HG02943 (cell line): ENCODE results near the gene LEP.

ENCODE experiments used
- ATAC-seq: cut with Tn5 transposase; IDR thresholded peaks from one replicate; pipeline ENCODE4 v1.9.1; 2021; ENCODE audit warnings: mild to moderate bottlenecking, low read depth, moderate library complexity; ENCODE audit not compliant: unreplicated experiment

Gene LEP

DNA sequence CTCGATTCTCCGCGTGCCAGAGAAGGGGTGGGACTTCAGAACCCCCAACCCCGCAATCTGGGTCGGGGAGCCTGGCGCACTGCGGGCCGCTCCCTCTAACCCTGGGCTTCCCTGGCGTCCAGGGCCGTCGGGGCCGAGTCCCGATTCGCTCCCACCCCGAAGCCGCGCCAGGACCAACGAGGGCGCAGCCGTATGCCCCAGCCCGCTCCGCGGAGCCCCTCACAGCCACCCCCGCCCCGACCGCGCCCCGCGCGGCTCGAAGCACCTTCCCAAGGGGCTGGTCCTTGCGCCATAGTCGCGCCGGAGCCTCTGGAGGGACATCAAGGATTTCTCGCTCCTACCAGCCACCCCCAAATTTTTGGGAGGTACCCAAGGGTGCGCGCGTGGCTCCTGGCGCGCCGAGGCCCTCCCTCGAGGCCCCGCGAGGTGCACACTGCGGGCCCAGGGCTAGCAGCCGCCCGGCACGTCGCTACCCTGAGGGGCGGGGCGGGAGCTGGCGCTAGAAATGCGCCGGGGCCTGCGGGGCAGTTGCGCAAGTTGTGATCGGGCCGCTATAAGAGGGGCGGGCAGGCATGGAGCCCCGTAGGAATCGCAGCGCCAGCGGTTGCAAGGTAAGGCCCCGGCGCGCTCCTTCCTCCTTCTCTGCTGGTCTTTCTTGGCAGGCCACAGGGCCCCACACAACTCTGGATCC lies at the start of gene LEP:
Gene LEP, plus strand, starts transcription at position 583 of the 691 bp plus-strand sequence. CDS start 10,741 bp downstream, outside the sequence.
- ATAC-seq: no peak

DNA sequence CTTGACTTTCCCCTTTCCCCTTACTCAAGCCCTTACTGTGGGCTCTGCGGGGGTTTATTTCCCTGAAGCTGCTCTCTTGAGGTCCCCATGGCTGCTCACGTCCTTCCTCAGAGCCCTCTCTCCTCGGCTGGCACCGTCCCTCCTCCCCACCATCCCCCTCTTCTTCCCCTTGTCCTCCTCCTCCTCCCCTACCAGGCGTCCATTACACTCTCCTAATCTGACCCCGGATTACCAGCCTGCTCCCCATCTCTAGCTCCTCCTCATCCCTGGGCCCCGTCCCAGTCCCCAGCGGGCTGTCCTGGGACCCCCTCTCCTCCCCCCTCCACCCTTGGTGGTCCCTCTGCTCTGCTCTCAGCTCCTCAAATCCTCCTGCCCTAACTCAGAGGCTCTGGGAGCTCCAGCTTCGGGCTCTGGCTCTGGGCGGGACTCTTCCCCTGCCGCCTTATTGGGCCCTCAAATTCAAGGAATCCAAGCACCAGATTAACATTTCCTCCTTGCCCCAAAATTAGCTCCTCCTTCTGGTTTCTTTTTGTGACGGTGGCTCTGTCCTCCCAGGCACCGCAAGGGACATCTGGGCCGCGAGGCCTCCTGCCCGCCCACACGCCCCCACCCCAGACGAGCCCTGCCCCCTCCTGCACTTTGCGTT lies 48.5 kb upstream of the LEP start:
- no peak for ATAC-seq

DNA sequence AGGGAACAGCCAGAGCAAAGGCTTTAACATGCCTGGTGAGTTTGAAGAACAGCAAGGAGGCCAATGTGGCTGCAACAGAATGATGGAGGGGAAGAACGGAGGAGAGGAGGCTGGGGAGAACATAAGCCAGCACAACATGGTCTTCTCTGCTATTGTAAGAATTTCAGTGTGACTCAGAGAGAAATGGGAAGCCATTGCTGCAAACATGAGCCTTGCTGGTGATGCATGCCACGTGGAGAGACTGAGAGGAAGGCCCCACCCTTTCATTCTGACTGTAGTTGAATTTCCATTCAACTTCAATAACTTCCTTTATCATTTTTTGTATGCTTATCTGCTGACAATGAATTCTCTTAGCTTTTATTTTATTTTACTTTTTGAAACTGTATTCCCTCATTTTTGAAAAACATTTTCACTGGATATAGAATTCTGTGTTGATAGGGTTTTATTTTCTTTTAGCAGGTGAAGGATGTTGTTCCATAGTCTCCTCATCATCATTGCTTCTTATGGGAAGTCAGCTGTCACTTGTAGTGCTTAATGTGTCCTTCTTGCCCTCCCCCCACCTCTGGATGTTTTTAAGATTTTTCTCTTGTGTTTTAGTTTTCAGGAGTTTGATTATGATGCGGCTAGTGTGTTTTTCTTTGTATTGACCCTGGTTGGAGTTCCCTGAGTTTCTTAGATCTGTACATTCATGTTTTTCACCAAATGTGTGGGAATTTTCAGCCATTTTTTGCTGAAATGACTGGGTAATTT lies 46.4 kb upstream of the LEP start:
- no peak for ATAC-seq

DNA sequence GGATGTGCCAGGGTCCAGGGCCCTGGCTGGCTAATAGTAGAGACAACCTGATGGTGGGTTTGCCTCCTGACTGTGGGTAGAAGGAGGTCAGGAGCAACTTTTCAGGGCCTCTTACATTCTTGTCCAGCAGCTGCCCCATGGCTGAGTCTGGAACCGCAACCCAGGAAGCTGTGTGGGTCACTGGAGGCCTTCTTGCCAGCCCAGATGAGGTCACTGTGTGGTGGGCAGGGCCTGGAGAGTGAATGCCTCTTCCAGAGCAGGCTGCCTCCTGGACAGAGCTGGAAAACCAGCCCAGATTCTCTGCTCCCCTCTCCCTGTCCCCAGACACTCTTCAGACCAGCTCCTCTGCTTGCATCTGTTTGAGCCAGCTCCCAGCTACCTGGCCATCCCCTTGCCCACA lies 43.5 kb upstream of the LEP start:
- no peak for ATAC-seq

DNA sequence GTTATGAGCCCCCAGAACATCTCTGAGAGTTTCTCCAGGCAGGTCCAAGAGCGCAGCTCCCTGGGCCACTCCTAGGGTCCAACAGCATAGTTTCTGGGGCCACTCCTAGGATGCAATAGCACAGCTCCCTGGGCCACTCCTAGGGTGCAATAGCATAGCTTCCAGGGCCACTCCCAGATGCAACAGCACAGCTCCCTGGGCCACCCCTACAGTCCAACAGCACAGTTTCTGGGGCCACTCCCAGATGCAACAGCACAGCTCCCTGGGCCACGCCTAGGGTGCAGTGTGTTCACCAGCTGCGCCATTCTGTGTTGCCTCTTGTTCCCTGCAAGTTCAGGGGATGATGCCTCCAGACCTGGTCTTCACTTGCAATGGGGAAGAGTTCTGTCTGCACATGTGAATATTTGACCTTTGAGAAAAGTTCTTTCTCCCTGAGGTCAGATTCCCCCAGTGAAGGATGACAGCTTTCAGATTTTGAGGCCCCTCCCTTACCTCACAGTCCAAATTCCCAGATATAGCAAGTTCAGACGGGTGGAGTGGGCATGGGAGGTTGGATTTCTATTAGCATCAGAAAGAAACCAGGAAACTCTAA lies 43.0 kb upstream of the LEP start:
- no peak for ATAC-seq

DNA sequence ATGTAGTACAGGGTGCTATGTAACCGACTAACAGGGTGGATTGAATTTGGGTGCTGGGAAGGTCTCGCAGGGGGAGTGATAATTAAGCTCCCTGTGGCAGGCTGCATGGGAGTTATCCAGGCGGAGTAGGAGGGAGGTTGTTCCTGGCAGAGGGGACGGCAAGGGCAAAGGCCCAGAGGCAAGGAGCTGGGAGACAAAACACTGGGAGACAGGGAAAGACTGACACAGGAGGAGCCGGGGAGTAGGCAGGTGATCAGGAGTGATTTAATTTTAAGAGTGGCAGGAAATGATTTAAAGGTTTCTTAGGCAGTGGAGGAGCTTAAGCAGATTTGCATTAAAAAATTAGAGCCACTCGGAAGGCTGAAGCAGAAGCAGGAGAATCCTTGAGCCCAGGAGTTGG lies 40.7 kb upstream of the LEP start:
- no peak for ATAC-seq

DNA sequence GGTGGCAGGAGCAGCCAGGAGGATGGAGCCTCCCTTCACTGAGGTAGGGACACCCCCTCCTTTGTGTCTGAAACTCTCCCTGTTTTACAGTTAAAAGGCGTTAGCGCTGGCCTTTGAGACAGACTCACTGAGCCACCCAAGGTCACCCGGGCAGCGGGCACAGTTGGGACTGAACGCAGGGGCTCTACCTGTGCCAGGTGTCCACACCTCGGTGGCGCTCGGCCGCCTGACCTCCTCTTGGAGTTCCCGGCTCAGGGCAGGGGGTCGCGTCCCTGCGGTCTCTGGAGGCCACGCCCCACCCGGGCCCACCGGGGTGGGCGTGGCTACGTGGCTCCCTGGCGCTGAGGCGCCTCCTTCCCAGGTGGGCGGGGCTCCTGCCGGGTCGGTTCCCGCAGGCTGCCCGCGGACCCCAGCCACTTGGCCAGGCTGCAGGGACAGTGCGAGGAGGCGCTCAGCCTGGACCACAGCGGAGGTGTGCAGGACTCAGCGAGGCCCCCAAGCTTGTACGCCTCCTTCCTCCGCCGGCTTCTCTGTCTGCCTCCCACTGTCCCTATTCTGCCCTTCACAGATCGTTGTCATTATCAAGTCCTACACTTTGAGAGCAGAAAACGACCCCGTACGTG lies 39.9 kb upstream of the LEP start:
- ATAC-seq: no peak

DNA sequence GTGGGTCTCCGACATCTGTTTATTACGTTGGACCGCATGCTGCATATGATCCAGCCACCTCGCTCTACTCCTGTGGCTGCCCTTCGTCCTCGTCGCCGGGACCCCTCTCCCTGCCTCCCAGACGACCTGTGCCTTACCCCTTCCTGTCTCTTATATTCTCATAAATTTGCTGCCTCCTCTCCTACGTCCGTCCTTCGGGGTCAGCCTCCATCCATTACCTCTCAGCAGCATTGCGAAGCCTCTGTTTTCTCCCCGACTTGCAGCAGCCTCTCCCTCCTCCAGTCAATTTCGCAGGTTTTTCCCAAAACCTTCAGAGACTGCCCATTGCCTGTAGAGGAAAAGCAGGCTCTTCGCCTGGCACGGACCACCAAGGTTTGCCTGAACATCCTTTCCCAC lies 39.4 kb upstream of the LEP start:
- ATAC-seq: no peak

DNA sequence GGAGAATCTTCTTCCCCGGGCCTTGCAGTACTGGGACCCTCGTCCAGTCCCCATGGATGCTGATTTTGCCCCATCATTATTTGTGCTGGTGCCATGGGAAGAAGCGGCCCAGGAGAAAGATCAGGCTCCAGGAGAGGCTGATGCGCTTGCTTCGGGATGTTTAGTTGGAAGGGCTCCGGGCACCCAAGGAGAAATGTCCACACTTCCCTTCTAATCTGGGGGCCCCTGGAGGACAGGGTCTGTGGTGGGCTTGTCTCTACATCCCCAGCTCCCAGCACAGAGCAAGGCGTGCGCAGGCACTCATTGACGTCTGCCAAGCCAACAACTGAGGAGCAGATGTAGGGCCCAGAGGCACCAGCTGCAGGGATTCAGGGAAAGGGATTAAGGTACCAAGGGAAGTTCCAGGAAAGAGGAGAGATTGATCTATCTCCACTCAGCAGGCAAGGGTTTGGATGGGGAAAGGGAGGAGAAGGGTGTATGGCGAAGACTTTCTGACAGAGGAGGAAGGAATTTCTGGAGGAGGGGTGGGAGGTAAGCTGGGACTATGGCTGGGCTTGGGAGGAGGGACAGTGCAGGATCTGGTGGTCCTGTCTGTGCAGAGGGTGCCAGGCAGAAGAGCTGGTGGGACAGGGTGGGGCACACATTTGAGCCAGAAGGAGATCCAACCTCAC lies 38.7 kb upstream of the LEP start:
- no peak for ATAC-seq

DNA sequence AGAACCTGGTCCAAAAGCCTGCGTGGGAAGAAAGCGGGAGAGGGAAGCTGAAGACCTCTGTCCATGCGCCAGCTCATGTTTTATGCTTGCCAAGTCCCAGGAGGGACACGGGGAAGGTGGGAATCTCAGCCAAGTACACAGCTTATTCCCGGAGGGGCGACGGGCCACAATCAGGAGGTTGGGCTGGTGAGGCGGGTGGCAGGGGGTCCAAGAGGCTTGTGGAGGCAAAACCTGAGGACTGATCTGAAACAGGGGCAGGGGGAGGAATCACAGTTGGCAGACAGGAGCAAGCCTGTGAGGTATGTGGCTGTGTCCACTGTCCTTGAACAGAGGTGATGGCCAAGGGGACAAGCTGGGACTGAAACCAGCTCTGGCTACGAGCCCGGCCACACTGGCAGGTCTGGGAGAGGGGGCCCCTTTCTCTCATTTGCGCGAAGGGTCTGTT lies 38.0 kb upstream of the LEP start:
- no peak for ATAC-seq

DNA sequence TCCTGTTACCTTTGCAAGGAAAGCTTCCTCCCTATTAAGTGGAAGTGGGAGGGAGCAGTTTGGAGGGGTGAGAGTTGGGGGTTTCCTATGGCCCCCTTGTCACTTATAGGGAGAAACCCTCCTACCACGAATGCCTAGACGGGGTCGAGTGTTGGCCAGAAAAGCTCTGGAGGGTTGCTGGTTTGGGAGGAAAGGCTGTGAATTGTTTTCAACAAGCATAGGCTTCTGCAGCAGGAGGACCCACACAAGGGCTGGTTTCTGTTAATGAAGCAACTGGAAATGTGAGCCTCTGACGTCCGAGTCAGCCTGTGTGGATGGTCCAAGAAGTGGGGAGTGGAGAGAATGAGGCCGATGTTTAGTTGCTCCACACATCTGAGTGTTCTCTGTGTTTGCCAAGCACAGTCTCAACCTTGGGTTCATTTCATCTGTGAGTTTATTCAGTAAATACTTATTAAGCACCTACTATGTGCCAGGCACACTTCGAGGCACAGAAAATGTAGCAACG lies 37.3 kb upstream of the LEP start:
- ATAC-seq: no peak

DNA sequence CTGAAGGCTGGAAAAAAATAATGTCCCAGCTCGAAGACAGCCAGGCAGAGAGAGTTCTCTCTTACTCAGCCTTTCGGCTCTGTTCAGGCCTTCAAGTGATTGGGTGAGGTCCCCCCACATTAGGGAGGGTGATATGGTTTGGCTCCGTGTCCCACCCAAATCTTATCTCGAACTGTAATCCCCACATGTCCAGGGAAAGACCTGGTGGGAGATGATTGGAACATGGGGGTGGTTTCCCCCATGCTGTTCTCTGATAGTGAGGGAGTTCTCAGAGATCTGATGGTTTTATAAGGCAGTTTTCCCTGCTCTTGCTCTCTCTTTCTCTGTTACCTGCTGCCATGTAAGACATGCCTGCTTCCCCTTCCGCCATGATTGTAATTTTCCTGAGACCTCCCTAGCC lies 36.6 kb upstream of the LEP start:
- no peak for ATAC-seq

DNA sequence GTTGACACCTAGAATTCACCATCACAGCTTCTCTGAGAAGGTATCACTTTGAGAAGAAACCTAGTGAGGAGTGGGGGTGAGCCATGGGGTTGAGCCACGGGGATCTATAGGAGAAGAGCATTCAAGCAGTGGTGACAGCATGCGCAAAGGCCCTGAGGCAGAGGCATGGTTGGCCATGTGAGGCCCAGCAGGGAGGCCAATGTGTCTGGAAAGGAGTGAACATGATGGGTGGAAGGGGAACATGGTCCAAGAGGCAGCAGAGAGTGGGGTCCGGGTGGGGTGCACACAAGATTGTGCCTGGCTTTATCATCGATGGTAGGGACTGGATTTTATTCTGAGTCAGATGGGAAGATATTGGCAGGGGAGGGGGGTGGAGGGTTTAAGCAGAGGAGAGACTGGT lies 36.0 kb upstream of the LEP start:
- ATAC-seq: no peak

DNA sequence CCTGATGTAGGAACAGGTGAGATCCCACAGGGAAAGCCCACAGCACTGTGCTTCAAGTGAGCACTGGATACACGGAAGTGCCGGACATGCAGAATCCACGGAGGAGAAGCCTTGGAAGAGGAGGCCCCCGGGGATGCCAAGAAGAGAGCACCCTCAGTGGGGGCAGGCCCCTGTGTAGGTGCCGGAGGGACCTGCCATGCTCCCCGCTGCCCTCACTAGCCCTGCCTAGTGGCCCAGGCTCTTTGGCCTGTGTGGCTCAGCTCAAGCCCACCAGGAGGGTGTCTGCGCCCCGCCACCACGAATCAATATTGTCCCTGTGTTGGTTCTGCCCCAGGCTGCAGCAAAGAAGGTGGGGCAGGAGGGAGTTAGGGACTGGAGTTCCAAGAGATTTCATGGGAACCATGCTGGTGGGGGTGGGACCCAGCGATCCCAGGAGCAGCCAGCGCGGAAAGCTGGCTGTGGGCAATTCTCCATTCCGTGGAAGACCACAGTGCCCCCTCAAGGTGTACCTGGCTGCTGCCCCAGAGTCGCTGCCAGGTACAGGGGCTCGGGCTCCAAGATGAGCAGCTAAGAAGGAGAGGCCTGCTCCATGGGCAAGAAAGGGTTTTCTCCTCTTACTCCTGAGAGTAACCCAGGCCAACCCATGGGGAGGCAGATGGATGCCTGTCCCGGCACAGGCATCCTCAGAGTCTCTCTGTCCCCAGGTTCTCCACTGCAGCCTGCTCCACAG lies 34.9 kb upstream of the LEP start:
- ATAC-seq: no peak

DNA sequence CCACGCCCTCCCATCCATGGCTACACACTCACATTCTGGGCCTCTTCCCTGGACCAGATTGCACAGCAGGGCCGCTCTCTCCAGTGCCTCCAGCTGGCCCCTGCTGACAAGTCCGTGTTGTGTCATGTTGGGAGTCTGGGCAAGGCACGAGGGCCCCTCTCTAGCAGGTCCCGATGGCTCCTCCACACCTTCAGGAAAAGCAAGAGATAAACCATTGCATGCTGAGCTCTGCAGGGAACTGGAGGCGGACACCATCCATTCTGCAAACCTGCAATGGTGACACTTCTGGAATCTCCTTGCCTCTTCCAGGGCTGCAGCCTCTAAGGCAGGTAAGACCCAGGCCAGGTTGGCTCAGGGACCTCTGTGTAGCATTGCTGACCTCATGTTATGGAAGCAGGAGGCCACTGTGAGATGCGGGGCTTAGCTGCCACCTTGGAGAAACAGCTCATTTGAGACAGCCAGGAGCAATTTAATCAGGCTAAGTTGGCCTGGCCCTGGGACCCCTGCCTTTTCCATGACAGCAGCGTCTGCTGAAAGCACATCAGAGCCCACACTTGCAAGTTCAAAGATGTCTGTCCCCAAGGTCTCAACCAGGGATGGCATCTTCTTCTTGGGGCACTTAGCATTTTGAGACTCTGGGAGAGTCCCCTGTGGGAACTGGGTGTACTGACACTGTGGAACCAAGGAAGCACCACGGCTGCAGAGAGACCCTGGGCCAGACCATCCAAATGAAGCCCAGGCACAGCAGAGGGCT lies 34.2 kb upstream of the LEP start:
- ATAC-seq: no peak

DNA sequence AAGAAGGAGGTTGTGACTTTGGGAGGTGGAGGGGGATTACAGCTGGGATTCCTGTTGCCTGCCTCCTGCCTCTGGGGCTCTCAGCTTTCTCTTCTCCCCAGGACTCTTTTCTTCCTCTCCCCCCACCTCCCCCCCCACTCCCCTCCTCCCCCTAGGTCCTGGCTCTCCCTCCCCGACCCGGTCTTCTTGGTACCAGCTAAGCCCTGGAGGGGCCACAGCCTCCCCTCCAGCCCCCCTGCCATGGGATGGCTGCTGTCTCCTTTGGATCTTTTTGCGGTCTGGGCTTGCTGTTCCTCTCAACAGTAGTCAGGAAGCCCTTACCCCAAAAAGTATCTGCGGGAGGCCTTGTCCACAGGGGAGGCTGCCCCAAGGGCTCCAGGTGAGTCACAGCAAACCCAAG lies 33.5 kb upstream of the LEP start:
- no peak for ATAC-seq

DNA sequence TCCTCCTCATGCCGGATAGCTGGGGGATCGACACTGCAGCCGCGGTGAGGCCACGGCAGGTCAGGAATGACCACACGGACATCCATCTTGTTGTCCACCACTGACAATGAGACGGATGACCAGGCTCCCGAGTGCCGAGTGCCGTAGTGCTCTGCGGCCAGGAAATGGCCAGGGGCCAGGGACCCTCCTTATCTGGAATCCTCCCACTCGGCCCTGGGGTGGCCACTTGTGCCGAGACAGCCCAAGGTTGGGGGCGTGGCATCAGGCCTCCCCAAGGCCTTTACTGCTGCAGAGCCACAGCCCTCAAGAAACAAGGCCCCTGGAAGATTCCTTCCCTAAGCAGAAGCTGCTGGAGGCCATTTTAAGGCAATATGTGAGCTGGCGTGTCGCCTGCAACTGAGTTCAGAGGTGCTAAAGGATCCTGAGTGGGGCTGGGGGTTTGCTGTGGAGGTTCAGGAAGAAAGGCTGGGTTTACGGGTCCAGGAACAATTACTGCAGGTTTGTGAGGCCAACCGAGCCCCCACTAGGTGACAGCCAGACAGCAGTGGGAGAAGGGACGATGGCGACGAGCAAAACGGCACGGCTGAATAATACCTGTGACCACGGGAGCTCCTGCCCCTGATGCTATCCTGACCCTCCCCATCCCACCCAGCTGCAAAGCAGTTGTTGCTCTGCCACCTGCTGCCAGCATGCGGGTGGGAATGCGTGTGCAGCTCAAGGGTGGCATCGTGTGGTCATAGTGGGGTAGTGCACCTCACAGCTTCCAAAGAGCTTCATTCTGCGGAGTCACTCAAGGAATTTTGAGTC lies 31.6 kb upstream of the LEP start:
- ATAC-seq: no peak

DNA sequence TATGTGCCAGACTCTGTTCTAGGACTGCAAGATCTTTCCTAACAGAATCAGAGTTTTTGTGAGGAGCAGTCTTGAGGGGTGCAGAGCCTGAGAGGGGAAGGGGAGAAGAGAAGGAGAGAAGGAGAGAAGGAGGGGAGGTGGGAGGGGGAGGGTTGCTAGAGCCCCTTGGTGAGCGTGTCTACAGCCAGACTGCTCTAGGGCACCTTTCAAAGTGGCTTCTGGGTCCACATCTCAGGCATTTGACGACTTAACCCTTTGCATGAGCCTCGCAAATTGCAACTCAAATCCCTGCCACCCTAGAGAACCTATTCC lies 31.1 kb upstream of the LEP start:
- no peak for ATAC-seq
